Right lobe of liver (tissue), 4 donors: ENCODE data around the gene BCR.

Source experiments
- POLR2A ChIP-seq: fragments of 450-650 bp; IDR thresholded peaks from one replicate; pipeline ENCODE4 v1.6.1; 2017; ENCODE audit warnings: antibody characterized with exemption, mild to moderate bottlenecking
- TF ChIP-seq, protein P1 (sequence below), 4 donors: fragments of 200-600 bp in 3 of 4; fragments of 450-650 bp in 1 of 4; IDR thresholded peaks; one replicate each; pipeline versions ENCODE4 v1.5.1 to v1.8.0; 2016 to 2022; ENCODE audit warnings: antibody characterized with exemption in 4 of 4, mild to moderate bottlenecking in 2 of 4
- donor health status: DM: no; HTN: no; CAD: no.
- donor health status: DM: no; HTN: no; CAD: no.
- donor health status: DM: no; HTN: yes; CAD: no.

DNA sequence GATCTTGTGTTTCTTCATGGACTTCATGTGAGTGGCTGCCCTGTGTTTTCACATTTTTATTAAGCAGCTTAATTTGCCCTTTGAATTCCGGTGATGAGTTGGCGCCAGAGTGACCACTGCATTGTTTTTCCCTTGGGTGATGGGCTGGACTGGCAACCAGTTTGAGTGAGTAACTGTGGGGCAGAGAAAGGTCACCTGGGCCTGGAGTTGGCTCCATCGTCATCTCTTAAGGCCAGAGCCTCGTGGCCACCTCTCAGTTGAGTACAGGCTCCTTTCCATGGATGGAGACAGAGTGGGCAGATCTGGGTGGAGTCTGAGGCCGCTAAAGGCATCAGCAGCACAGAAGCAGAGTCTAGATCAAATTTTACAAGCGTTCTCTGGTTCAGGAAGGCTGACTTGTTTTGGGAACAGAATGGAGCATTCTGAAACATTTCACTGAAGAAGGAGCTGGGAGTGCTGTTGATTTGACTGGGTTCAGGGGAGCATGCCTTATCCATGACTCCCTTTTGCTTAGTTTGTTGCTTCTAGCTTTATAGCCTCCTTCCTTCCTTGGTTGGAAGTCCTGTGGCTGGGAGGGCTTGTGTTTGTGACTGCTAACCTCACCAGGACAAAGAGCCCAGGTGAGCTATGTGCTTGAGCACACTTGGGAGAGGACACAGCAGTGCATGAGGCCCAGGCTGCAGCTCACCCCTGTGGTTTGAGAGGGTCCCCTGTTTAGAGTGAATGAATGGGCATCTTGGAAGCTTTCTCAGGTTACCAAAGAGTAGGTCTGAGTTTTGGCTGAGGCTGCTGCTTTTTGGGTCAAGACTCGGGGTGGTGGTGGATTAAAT, 7.8 kb downstream of the BCR start:
- no peak for TF ChIP-seq POLR2A
- TF ChIP-seq, protein P1, sequence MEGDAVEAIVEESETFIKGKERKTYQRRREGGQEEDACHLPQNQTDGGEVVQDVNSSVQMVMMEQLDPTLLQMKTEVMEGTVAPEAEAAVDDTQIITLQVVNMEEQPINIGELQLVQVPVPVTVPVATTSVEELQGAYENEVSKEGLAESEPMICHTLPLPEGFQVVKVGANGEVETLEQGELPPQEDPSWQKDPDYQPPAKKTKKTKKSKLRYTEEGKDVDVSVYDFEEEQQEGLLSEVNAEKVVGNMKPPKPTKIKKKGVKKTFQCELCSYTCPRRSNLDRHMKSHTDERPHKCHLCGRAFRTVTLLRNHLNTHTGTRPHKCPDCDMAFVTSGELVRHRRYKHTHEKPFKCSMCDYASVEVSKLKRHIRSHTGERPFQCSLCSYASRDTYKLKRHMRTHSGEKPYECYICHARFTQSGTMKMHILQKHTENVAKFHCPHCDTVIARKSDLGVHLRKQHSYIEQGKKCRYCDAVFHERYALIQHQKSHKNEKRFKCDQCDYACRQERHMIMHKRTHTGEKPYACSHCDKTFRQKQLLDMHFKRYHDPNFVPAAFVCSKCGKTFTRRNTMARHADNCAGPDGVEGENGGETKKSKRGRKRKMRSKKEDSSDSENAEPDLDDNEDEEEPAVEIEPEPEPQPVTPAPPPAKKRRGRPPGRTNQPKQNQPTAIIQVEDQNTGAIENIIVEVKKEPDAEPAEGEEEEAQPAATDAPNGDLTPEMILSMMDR (IDR thresholded peaks at IDR 0.05) = no peak
